PC-9 (cell line): ENCODE measurements around the gene LTBP3.

Experiments
- CTCF ChIP-seq: fragments of 200-600 bp; sonication (generic); conservative IDR thresholded peaks from 2 replicates; pipeline ENCODE4 v1.6.1; 2017; ENCODE audit warnings: mixed run types, antibody characterized with exemption, mild to moderate bottlenecking, moderate library complexity
- EZH2 ChIP-seq: fragments of 200-600 bp; sonication (generic); IDR thresholded peaks from 2 replicates; pipeline ENCODE4 v1.8.0; 2017; ENCODE audit warnings: antibody characterized with exemption, low read depth

- TF ChIP-seq CTCF (no peak), EZH2 (no peak)
Measured at GRCh38 chr11:65595131-65595530, 37.0 kb upstream of the LTBP3 start.
